Measurements from ENCODE around the gene ACACA.

DNA sequence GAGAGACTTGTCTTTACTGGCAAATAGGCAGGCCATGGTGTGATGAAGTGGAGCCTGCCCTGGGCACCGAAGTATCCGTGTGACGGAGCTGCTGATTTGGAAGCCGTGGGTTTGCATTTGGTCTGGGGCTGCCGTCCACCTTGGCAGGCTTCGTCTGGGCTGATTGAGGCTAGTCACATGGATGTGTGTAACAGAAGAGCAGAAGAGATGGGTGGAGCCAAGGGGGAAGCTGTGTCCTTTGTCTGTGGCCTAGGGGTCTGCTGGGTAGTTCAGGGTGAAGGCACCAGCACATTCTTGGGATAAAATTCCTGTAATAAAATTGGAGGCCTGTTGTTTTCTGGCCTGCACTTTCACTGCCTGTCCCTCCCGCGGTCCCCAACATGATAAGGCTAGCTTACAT is 351.7 kb downstream of the ACACA start:
- TF ChIP-seq, protein P1, sequence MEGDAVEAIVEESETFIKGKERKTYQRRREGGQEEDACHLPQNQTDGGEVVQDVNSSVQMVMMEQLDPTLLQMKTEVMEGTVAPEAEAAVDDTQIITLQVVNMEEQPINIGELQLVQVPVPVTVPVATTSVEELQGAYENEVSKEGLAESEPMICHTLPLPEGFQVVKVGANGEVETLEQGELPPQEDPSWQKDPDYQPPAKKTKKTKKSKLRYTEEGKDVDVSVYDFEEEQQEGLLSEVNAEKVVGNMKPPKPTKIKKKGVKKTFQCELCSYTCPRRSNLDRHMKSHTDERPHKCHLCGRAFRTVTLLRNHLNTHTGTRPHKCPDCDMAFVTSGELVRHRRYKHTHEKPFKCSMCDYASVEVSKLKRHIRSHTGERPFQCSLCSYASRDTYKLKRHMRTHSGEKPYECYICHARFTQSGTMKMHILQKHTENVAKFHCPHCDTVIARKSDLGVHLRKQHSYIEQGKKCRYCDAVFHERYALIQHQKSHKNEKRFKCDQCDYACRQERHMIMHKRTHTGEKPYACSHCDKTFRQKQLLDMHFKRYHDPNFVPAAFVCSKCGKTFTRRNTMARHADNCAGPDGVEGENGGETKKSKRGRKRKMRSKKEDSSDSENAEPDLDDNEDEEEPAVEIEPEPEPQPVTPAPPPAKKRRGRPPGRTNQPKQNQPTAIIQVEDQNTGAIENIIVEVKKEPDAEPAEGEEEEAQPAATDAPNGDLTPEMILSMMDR (IDR thresholded peaks at IDR 0.05): no peak
- TF ChIP-seq POLR2A (IDR thresholded peaks at IDR 0.05): no peak

Measured in uterus (tissue), 2 donors.